NCI-H2196 (cell line): ENCODE data around the gene ZNF710.
A peak's percentile ranks its signal among the peaks of the same experiment; 100 is the strongest.

Experiments used
- DNase-seq: peaks from one replicate; lab custom pipeline; 2025; ENCODE audit not compliant: unreplicated experiment; lab: John Stamatoyannopoulos, UW

Gene ZNF710

DNA sequence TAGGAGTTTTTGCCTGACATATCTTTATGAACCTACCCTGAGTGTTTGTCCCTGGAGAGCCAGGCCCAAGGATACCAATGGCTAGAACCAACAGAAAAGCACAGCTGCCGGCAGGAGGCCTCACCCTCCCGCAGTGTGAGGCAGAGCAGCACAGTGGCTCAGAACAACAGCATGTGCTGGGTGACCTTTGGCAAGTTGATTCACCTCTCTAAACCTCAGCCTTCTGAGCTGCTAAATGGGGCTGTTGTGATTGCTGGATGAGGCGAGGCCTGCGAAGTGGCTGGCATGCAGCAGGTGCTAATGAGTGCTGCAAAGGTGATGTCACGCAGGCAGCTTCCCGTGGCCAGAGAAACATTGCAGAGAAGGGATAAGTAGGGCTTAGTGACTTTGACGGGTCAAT lies 77.8 kb downstream of the ZNF710 start:
- DNase-seq = no peak

DNA sequence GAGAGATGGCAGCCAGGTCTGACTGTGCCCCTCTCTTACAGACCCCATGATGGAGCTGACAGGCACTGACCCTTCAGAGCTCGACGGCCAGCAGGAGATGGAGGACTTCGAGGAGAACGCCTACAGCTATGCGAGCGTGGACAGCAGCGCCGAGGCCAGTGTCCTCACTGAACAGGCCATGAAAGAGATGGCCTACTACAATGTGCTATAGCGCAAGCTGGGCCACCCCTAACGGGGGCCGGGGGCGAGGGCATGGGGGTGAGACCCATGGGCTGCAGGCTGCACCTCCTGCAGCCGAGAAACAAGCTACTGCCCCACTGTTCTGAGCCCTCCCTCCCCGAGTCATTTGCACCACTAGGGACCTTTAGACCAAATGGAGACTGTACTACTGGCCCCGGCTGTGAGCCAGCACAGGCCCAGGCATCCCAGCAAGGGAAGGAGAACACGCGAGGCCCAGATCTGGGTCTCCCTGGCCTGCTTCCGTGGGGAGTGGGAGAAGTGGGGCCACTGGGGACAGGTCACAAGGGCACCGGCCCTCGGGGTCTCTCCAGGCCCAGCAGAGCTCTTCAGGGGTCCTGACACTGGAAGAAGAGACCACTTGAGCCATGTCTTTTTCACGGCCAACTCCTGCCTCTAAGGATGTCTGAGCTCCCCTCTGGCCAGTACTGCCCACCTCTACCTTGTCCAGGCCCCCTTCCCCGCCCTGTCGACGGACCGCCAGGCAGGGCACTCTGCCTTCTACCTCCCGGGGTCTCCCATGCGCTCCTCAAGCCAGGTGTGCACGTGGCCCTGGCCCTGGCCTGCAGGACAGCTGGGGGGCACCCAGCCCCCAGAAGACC lies 78.7 kb downstream of the ZNF710 start:
- no peak for DNase-seq

DNA sequence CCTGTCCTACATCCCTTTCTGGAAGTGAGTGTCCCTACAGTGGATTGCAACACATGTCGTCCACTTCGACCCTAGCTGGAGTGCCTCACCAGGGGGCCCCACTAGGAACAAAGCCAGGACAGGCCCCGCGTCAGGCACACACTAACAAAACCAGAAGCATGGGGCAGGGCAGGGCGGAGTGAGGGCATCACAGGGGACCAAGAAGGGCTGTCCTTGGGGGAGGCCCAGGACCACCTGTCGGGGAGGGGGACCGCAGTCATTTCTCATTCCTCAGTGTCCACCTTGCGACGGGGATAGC lies 79.3 kb downstream of the ZNF710 start:
- no peak for DNase-seq

DNA sequence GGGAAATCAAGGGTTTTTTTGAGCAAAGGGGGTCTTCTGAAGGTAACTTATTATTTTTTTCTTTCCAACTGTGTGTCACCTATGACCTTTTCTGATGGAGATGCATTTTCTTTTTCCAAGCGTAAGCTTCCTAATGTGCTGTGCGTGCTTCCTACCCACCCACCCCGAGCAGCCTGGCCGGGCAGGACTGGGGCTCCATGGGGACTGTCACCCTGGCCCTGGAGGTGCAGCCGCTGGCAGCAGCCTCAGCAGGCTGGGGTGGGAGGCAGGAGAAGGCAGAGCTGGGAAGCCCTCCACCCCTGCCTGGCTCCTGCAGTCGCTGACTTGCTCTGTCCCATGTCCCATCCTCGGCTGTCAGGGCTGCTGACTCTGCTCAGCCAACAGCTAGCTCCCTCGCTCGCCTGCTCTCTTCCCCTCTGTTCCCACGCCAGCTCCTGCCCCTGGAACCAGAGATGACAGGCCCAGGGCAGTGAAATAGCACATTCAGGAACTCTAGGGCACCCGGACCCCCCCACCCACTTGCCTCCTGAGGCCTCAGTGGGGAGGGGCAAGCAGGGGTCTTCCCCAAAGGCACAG lies 79.8 kb downstream of the ZNF710 start:
- DNase-seq = no peak

DNA sequence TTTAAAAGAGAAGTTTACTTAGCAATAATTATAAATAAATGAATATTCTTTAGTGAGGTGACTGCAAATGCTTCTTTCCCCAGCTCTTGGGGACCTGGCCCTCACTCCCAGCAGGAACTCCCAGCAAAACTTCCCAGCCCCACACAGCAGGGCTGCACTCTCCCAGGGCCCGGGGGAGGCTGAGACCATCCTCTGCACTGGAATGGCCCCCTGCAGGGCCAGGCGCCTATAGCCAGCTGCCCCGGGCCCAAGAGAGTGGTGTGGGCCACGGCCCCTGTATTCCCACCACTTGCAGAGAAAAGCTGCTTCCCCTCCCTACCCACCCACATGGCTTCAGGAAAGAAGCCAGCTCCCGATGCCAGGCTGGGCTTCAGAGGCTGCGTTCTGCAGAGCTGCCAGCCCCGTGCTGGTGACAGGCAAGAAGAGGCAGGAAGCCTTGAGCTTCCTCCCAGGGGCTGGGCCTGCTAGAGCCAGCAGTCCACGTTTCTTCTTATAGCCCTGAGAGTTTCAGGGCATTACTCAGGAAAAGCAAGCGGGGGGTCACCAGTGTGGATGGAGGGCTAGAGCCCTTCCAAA lies 81.1 kb downstream of the ZNF710 start:
- DNase-seq = no peak

DNA sequence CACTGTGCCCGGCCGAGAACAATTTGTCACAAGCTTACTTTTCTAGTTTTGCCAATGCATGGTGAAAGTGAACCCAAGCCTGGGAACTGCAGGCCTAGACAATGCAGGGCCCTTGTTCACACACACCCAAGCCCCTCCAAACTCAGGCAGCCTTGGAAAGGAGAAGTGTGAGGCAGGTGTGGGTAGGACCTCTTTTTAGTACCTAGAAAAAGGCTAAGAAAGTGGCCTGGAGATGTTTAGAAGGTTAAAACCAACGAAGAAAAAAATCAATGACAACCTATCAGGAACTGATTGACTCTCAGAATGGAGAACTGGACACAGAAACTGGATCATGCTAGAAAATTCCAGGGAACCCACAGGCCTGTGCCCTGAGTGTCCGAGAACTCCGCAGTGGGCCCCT lies 82.3 kb downstream of the ZNF710 start:
- no peak for DNase-seq

DNA sequence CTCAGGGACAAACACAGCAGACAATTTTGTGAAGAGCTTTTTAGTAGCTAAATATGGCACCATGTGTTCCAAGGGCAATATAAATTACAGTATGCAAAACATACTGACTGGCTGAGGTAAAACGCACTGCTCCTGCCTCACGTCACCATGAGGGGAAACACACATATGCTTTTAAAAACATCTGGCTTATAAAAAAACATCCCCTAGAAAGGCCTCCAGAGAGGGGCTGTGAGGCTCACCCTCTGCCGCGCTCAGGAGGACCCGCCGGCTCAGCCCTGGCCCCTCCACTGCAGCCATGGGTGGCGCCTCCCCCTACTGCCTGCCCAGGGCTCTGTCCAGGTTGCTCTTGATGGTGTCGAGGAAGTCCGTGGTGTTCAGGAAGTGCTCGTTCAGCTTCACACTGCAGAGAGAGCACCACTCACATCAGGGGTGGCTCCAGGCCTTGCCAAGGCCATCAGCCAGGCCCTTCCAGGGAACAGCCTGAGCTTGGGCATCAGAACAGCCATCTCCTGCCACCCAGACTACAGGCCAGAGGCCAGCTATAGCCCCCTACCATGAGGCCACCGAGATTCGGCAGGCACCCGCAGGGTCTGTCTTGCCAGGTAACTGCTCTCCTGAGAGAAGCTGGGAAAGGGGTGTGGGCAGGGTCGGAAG lies 83.0 kb downstream of the ZNF710 start:
- DNase-seq = no peak

DNA sequence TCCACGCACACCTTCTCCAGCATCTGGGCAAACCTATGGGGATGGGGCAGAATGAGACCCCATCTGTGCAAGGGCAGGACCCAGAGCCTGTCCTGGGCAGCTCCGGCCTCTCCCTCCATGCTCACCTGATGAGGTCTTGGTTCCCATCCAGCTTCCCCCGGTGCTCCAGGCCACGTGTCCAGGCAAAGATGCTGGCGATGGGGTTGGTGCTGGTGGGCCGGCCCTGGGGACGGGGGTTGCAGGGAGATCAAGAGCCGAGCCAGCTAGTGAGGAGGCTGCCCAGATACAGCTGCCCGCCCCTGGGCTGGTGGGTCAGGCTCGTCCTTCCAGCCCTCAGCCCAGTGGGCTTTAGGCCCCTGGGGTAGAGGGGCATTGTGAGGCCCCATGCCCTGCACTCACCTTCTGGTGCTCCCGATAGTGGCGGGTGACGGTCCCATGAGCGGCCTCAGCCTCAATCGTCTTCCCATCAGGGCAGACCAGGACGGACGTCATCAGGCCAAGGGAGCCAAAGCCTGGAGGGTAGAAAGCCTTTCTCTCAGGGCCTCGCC lies 83.8 kb downstream of the ZNF710 start:
- no peak for DNase-seq

DNA sequence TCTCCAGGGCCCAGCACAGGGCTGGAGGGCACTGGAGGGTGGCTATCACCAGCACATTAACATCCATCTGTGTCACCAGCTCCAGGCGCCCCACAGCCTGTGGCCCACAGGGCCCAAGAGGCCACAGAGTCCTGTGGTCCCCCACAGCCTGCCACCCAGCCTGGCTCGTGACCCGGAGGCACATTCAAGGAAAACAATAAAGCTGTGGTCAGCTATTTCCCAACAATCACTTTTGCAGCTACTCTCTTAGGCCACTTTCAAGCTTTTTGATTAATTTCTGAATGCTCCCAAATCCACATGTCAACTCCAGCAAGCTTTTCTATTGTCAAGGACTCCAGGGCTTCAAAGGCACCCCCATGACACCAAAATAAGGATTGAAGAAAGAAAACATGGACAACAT lies 84.4 kb downstream of the ZNF710 start:
- DNase-seq = no peak

DNA sequence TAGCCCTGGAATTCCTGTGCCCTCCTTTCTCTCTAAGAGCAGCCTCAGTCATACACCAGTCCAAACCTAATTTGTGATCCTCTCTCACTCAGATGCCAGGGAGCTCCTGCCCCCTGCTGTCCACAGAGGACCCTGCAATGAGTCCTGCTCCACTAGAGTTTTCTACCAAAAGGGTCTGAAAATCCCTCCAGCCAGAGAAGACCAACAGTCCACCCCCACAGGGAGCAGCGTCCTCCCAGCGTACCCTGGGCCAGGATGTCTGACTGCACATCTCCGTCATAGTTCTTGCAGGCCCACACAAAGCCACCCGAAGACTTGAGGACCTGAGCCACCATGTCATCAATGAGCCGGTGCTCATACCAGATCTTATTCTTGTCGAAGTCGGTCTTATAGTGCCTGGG lies 85.7 kb downstream of the ZNF710 start:
- DNase-seq = peak; percentile 19

DNA sequence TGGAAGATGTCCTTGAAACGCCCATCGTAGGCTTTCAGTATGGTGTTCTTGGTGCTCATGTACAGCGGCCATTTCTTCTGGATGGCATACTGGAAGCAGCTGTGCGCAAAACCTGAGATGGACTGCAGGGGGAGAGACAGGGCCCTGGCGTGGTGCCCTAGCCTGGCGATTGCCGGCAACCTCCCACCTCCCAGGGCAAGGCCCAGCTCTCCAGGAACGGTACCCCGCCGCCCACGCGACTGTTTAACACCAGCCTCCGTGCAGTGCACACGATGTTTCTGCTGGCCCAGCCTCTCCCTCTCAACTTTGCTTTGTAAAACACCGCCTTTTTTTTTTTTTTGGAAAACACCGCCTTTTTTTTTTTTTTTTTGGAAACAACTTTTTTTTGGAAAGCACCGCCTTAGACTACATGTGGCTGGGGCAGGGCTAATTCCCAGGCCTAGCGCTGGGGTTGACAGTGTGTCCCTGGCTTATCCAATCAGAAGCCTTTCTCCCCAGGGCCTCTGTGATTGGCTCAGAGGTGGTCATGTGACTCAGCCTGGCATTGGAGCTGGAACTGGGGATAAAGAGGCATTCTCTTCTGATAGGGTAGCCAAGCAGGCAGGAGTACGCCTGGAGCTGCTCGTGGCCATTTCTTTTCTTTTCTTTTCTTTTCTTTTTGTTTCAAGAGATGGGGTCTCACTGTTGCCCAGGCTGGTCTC lies 86.5 kb downstream of the ZNF710 start:
- DNase-seq = peak; percentile 11

DNA sequence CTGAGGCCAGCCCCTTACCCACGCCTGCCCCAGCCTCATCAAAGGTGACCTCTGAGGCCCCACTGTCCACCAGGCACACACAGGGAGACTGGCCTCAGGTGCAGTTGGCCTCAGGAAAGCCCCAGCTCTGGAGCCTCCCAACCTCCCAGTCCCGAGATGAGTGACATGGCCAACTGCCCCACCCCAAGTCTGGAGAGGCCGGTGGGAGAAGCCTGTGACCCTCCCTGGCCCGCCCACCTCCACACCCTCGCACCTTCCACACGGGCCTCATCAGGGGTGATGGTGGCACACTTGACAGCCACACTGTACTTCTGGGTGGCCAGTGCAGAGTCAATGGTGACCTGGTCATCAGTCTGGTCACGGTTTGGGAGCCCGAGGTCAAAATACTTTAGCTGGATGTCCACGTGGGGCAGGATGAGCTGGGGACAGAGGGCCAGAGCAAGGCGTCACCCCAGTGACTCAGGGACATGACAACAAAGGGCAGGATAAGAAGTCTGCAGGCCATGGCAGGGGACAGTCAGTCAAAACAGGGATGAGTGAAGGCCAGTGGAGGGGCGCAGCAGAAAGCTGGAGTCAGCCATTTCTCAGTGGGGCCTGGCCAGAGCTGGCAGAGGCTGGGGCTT lies 89.2 kb downstream of the ZNF710 start:
- no peak for DNase-seq

DNA sequence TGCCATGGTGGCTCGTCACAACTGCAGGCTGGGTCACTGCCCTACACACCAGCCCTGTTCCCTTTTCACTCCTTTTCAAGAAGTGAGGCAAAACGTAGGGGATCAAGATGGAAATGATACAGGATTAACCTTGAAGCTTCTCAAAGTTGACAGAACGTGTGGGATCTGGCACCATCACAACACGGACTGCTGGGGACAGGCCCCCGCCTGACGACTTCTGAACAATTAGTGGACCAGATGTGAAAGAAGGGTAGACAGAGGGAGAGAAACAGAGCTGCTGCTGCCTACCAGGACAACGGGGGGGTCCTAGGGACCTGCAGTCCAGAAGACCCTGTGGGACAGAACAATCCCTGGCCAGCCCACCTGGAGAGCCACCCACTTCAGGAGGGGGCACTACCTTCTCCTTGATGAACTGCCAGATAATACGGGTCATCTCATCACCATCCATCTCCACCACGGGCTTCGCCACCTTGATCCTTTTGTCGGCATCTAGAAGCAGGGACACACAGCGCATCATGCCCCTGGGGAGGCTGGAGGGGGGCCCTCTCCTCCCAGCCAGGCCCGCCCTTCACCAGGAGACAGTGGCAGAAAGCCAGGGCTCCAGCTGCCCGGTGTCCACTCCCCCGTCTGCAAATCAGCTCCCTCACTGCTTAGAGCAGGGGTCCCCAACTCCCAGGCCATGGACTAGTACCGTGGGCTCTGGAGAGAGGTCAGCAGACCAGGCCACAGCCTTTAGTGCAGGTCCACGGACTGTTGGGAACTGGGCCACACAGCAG lies 90.2 kb downstream of the ZNF710 start:
- no peak for DNase-seq

DNA sequence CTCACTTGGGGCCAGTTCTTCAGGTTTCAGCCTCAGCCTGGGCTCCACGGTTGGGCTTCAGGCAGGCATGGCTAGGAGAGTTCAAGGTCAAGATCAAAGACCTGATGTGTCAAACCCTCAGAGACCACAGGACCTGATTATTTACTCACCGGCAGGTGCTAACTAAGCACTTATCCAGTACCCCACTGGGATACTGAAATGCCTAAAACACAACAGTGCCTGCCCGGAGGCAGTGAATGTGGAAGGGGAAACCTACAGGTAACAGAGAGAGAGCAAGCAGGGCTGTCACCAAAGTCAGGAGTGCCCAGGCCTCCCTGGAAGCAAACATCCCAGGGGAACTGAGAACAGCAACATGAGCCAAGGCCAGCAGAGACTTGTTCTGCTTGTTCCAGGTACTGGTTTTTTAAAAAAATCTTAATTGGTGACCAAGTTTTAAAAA lies 94.4 kb downstream of the ZNF710 start:
- no peak for DNase-seq

DNA sequence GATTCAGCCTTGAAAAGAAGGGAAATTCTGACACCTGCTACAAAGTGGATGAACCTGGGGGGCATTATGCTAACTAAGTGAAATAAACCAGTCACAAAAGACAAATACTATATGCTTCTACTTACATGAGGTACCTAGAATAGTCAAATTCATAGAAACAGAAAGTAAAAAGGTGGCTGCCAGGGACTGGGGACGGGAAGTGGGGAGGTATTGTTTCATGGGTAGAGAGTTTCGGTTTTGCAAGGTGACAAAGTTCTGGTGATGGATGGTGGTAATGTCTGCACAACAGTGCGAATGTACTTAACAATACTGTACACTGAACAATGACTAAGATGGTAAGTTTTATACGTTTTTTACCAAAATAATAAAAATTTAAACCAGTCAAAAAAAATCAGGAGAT lies 96.4 kb downstream of the ZNF710 start:
- no peak for DNase-seq

DNA sequence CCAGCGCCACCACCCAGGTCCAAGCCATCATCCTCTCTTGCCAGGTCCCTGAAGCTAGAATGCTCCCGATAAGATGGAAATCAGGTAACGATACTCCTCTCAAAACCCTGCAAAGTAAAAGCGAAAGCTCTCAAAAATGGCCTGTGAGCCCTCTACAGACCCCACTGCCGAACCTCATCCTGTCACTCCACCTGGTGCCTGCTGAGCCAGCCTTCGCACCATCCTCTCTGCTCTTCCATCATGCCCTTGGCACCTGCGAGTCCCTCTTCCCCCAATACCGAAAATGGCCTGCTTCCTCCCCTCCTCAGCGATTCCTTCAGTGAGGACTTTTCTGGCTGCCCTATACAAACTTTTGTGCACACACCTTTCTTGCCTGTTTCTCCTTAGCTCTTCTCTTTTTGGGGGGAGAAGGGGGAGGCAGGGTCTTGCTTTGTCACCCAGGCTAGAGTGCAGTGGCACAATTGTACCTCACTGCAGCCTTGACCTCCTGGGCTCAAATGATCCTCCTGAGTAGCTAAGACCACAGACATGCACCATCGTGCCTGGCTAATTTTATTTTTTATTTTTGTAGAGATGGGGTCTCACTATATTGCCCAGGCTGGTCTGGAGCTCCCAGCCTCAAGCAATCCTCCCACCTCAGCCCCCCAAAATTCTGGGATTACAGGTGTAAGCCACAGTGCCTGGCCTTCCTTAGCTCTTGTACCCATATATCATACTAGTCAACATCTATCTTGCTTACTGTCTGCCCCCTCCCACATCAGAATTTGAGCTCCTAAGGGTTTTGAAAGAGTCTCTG lies 98.1 kb downstream of the ZNF710 start:
- no peak for DNase-seq

DNA sequence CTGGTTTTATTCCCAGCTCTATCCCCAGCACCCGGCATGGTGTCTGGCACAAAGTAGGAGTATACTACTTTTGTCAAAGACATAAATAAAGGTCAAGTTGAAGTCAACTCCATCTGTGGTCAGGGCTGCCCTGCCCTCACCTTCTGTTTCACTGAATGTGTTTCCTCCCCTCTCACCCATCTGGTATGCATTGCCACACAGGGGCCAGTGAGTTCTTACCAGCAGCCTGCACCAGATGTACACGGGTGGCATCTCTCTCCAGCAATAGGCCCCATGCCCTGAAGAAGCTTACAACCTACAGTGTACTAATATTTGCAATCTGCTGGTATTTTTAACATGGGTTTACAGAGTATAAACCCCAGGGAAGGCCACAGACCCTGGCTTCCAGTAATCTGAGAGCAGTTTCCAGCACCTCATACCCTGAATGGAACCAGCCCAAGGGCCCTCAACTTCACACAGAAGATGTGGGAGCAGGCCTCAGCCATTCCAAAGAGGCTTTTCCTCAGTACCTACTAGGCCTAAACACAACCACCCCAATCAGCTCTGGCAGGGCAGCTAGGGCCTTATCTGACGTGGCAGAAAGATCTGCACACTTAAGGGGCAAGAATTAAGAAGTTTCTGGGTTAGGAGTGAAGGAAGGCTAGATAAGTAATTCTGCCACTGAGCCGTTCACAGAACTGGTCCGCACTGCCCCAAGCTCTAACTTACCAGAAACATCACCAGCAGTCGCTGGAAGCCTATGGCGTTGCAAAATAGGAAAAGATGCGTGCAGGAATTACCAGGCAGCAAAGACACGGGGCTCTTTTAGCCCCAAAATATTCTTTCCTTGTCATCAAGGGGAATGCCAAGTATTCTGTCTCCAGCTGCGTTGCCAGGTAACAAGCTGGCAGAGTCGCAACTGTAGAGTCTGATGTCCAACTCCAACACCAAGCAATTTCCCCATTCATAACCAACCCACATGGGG lies 99.0 kb downstream of the ZNF710 start:
- peak; percentile 37 for DNase-seq
